ENCODE measurements around the gene POLR2H.

DNA sequence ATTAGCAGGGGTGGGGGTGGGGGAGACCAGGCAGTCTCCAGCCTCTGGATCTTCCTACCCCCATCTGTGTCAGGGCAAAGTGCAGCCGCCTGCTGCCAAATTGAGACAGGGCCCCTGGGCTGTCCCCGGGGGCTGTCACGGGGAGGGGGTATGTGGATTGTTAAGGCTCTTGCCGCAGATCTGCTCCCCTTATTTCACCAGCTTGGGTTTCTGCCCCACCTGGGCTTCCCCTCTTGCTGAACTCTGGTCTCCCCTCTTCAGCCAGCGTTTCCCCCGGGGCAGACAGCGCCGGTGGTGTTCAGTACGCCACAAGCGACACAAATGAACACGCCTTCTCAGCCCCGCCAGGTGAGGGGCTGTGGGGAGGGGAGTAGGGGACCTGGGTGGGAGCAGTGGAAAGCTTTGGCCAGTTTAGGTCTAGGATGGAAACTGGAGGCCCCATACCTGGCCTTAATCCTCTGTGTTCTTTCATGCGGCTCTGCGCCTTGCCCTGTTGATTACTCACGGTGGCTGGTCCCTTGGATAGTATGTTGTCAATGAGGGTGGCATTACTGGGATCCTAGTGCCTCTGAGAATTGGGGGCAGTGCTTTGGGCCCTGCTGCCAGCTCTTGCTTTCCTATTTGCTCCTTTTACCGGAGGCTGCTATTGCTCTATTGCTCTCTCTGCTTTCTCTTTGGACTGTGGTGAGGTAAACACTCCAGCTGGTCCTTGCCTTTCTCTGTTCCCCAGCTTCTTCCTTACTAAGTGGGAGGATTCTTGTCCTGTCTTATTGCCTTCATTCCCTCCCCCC, 45.4 kb upstream of the POLR2H start:
- TF ChIP-seq, protein P1, sequence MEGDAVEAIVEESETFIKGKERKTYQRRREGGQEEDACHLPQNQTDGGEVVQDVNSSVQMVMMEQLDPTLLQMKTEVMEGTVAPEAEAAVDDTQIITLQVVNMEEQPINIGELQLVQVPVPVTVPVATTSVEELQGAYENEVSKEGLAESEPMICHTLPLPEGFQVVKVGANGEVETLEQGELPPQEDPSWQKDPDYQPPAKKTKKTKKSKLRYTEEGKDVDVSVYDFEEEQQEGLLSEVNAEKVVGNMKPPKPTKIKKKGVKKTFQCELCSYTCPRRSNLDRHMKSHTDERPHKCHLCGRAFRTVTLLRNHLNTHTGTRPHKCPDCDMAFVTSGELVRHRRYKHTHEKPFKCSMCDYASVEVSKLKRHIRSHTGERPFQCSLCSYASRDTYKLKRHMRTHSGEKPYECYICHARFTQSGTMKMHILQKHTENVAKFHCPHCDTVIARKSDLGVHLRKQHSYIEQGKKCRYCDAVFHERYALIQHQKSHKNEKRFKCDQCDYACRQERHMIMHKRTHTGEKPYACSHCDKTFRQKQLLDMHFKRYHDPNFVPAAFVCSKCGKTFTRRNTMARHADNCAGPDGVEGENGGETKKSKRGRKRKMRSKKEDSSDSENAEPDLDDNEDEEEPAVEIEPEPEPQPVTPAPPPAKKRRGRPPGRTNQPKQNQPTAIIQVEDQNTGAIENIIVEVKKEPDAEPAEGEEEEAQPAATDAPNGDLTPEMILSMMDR (IDR thresholded peaks at IDR 0.05; ENCODE audit: borderline replicate concordance, extremely low read depth, low read length, poor library complexity, severe bottlenecking): no peak
- no peak for TF ChIP-seq EZH2 (IDR thresholded peaks at IDR 0.05; ENCODE audit: borderline replicate concordance, low read depth, low read length, severe bottlenecking)

All from DND-41 (cell line).